Activated T-cell treated with anti-CD3 and anti-CD28 coated beads, Interleukin-2, amount 50 U/mL, for 72 hours (primary cell): ENCODE data around the gene ST3GAL2. TPM values are rescaled to one million over a fixed set of nuclear protein-coding genes. Genes with fewer than 3 reads are reported as not detected.
A peak's percentile ranks its signal among the peaks of the same experiment; 100 is the strongest.

Source experiments
- ATAC-seq, 2 donors: fragments of 150-1000 bp; cut with Tn5 transposase; replicated peaks in 1 of 2; 2 replicates each; pipeline ENCODE4 v1.10.0; 2021; ENCODE audit warnings: moderate library complexity in 2 of 2, mild to moderate bottlenecking in 1 of 2
- DNase-seq, 2 donors: peaks; one replicate each; pipeline ENCODE4 v3.0.0; 2021 to 2022; ENCODE audit warnings: mixed read lengths in 1 of 2
- H3K27ac Mint-ChIP-seq: one replicate; pipeline ENCODE4 v1.8.0; 2022; ENCODE audit warnings: mild to moderate bottlenecking, moderate library complexity, mixed read lengths
- H3K27me3 Mint-ChIP-seq: one replicate; pipeline ENCODE4 v1.8.0; 2022; ENCODE audit warnings: low read depth, mixed read lengths
- H3K36me3 Mint-ChIP-seq, 2 donors: one replicate each; pipeline ENCODE4 v1.8.0; 2022; ENCODE audit warnings: mixed read lengths in 2 of 2, mild to moderate bottlenecking in 1 of 2; ENCODE audit not compliant: insufficient read depth in 2 of 2
- H3K4me1 Mint-ChIP-seq: one replicate; pipeline ENCODE4 v1.8.0; 2022; ENCODE audit warnings: low read depth, mixed read lengths
- H3K4me3 Mint-ChIP-seq, 2 donors: one replicate each; pipeline ENCODE4 v1.8.0; 2022; ENCODE audit warnings: mild to moderate bottlenecking in 2 of 2, mixed read lengths in 2 of 2, moderate library complexity in 2 of 2
- H3K9me3 Mint-ChIP-seq, 2 donors: one replicate each; pipeline ENCODE4 v1.8.0; 2022; ENCODE audit warnings: mixed read lengths in 2 of 2
- total RNA-seq, 2 donors: library from RNA; stranded (reverse); gene quantifications; one replicate each; pipeline ENCODE4 v1.2.3, GENCODE V29; 2022

Gene ST3GAL2
- total RNA-seq, 2 donors from 2014 or later = 15.9 to 18.3 TPM

DNA sequence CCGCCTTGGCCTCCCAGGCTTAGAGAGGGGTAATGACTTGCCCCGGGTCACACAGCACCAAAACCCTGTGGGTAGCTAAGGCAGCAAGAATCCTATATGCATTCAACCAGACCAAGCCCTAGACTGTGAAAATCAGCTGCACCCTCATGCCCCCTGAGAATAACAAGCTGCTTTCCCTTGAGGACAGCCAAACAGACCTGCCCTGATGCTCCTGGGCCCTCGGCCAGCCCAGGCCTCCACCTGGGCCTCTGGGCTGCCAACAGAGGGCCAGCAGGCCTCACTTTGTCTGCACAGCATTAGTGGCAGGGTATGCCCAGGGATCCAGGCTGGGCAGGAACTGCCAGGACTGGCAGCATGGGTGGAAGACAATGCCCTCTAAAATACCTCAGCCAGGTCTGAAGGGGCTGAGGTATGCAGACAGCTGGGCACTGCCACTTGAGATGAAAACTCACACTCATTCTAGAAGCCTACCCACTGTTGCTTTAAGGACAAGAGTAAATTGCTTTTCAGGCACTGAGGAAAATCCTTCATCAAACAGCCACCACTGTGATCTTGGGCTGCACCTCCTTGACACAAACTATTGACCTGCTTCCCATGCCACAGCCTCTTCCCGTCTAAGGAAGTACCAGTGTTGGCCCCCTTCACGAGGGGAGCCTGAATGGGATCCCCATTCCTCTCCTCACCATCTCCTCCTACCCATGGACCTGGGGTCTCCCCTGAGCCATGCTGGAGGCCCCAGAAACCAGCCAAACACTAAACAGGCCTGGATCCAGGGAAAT is 8.8 kb downstream of the ST3GAL2 start:
- peak overlapping the region; percentile 88 for H3K27ac Mint-ChIP-seq
- peaks cover 66% of the 10 kb centered on the region for H3K4me1 Mint-ChIP-seq
- ATAC-seq (peak in 1 of 2 donors; percentile 14), DNase-seq (no peak)
- H3K4me3 Mint-ChIP-seq = peak overlapping the region; percentile 73 to 81
- peaks cover 0 to 5% of the 10 kb centered on the region in 2 donors for H3K36me3 Mint-ChIP-seq
- H3K9me3 Mint-ChIP-seq = no peaks in the 10 kb centered on the region
- H3K27me3 Mint-ChIP-seq = no peaks in the 10 kb centered on the region

DNA sequence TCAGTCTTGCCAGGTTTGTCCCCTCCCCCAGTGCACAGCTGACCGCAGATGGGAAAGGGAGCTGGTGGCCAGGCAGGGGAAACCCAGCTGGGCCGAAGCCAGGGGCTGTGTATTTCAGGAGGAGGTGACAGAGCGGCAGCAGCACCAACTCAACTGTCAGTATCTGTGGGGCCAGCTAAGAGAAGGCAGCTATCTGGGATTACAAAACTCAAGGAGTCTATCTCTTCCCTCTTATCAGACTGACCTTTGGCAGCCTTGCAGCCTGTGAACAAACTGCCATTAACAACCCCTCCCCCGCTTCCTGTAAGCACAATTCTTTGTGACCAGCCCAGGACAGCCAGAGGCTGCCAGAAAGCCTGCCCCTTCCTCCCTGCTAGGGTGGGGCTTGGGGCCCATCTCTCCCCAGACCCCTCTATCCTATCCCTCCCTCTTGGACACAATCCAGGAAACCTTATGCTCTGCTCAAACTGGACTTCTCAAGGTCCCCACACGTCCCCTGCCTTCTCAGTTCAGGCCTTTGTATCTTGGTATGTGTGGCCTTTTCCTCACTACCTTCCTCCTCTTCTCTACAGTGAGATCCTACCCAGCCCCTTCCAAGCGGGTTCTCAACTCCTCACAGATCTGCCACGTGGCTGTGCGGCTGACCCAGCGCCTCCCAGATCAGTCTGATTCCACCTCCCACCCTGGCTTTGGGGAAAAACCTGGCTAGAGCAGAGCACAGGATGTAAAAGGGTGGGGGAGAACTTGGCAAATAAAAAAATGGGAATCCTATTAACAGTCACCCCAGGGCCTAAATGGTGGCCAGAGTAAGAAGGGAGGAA is 10.5 kb downstream of the ST3GAL2 start:
- ATAC-seq (peak; percentile 79 to 86), DNase-seq (peak; percentile 78)
- no peaks in the 10 kb centered on the region for H3K27me3 Mint-ChIP-seq
- H3K9me3 Mint-ChIP-seq = no peaks in the 10 kb centered on the region
- H3K4me3 Mint-ChIP-seq = peak overlapping the region; percentile 54 to 71
- H3K36me3 Mint-ChIP-seq = peaks cover 0 to 5% of the 10 kb centered on the region in 2 donors
- peaks cover 57% of the 10 kb centered on the region for H3K4me1 Mint-ChIP-seq
- peak overlapping the region; percentile 29 for H3K27ac Mint-ChIP-seq

DNA sequence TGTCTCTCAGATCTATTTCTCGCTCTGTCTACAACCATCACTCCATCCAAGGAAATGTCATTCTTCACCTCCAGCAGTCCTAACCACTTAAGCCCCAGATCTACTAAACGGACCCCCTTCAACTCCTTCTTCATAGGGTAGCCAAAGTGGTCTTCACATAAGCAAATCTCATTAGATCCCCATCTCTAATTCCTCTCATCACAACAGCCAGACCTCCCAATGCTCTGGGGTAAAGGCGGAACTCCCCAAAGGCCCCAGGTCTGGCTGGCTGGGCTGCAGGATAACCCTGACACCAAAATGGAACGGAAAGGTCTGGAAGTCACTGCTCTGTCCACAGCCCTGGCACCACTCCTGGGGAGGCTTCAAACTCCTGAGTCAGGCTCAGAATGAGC is 11.1 kb downstream of the ST3GAL2 start:
- Mint-ChIP-seq H3K27me3 (no peaks in the 10 kb centered on the region), H3K27ac (peak overlapping the region; percentile 29), H3K4me3 (peak overlapping the region; percentile 54 to 71), H3K9me3 (no peaks in the 10 kb centered on the region), H3K36me3 (peaks cover 0 to 5% of the 10 kb centered on the region in 2 donors), H3K4me1 (peaks cover 51% of the 10 kb centered on the region)
- DNase-seq (no peak), ATAC-seq (no peak)

DNA sequence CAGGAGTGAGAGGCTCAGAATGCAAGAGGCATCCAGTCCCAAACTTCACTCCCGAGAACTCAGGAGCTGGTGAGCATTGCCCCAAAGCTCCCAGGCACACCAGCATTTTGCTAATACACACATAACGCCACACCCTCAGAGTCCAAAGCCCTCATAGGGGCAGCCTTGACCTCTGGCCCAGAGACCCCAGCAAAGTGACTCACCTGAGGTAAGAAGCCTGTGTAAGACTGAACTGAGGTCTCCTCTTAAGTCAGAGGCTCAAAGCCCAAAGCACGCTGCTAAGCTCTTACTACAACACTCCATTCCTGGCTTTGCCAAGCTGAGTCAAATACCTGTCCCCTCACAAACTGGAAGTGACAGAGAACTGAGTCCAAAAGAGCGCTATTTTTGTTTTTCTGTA is 16.4 kb downstream of the ST3GAL2 start:
- Mint-ChIP-seq H3K27ac (no peak overlapping the region), H3K9me3 (no peaks in the 10 kb centered on the region), H3K4me1 (peaks cover 30% of the 10 kb centered on the region)

DNA sequence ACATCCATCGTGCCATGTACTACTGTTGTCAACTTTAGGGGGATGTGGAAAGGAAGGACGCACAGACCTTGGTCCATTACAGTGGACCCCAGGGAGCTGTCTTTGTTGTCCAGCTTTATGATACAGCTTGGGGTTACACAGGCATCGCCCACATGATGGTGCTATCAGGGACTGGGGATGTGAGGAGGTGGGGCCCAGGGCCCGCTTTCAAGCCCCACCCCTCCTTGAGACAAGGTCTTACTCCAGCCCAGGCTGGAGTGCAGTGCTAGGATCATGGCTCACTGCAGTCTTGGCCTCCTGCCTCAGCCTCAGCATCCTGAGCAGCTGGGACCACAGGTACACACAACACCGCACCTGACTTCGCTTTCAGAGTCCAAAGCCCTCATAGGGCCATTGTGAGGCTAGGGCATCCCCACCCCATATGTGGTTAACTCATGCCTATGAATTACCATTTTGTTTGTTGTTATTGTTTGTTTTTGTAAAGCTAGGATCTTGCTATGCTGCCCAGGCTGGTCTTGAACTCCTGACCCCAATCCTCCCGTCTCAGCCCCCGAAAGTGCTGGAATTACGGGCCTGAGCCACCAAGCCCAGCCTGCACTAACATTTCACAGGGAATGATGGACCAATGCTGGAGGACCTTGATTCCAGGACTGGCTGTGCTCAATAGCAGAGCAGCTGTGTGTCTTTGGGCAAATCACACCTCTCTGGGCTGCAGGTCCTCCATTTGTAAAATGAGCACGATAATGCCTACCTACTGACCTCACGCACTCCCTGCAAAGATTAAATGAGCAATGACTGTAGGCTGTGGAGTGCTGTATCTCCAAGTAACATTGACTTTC is 17.2 kb downstream of the ST3GAL2 start:
- Mint-ChIP-seq H3K27ac (no peak overlapping the region), H3K27me3 (no peaks in the 10 kb centered on the region), H3K36me3 (peaks cover 0 to 3% of the 10 kb centered on the region in 2 donors), H3K9me3 (no peaks in the 10 kb centered on the region), H3K4me1 (peaks cover 31% of the 10 kb centered on the region), H3K4me3 (no peak overlapping the region)
- no peak for ATAC-seq
- no peak for DNase-seq

More for the DNA sequence above, 16.4 kb downstream of the ST3GAL2 start:
- Mint-ChIP-seq H3K27me3 (no peaks in the 10 kb centered on the region), H3K36me3 (peaks cover 0 to 3% of the 10 kb centered on the region in 2 donors), H3K4me3 (no peak overlapping the region)
- DNase-seq = no peak
- no peak for ATAC-seq

DNA sequence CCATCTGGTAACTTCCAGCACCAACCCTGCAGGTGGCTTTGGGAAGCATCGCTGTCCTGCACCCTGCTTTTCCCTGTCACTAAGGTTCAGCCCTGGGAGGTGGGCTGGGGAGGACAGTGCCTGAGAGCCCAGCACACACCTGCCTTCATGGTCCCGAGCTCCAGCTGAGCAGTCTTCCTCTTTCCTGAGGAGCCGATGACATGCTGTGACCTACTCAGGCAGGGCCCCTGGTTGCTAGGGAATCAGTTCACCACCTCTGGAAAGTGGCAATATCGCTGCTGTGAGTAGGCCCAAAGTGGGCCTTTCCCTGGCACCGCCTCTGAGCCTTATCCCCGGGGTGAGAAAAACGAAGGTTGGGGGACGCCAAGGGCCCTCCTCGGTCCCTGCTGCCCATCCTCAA is 17.9 kb downstream of the ST3GAL2 start:
- Mint-ChIP-seq H3K9me3 (no peaks in the 10 kb centered on the region), H3K4me3 (no peak overlapping the region), H3K27me3 (no peaks in the 10 kb centered on the region), H3K36me3 (peaks cover 0 to 3% of the 10 kb centered on the region in 2 donors), H3K4me1 (peaks cover 31% of the 10 kb centered on the region), H3K27ac (no peak overlapping the region)
- DNase-seq (no peak), ATAC-seq (no peak)

DNA sequence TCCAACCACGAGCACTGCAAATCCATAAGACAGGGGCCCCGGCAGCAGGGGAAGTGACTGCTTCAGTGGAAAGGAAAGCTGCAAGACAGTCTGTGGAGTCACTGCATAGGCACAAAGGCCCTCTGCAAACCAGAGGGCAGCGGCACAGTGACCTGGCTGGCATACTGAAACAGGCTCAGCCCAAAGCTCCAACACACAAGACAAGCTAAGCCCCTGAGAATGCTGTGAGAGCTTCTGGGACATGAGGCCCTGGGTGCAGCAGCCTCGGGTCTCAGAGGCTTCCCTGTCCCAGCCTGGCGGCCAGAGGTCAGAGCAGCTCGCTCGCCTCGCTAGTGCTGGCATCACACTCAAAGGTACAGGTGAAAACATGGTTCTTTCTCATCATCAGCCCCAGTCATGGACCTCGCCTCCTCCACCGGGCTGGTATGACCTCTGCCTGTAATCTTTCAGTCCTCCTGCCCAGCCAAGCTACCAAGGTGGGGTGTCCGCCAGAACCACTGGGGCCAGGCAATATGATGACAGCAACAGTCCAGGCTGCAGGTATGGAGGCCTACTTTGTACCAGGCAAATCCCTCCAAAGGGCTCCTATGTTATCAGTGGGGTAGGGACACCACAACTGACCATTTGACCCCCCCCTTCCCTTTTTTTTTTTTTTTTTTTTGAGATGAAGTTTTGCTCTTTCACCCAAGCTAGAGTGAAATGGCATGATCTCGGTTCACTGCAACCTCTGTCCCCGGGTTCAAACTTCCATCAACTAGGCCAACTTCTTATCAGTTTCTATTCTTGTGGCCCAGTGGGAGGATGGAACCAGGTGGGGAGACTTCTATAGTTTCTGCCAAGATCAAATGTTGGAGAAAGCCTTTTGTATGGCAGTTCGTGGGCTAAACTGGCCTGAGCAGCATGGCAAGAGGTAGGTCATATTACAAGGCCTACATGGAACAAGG is 19.2 kb downstream of the ST3GAL2 start:
- peak in 1 of 2 donors; percentile 33 for ATAC-seq
- DNase-seq = no peak
- Mint-ChIP-seq H3K9me3 (no peaks in the 10 kb centered on the region), H3K27ac (no peak overlapping the region), H3K4me3 (peak overlapping the region in 1 of 2 donors; percentile 68), H3K36me3 (no peaks in the 10 kb centered on the region), H3K27me3 (no peaks in the 10 kb centered on the region), H3K4me1 (peaks cover 31% of the 10 kb centered on the region)

DNA sequence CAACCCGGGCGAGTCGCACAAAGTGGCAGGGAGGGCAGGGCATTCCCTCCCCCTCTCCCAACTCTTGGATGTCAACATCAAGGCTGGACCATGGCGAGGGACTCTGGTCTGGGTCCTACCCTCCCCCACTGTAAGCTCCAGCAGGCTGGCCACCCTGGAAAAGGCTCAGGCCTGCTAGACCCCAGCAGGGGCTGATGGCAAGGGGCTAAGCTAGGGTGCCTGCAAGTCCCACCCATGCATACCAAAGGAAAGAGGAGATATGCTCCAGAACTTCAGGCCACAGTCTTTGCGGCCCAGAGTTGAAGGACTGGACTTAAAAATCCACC is 19.9 kb downstream of the ST3GAL2 start:
- Mint-ChIP-seq H3K4me1 (peaks cover 31% of the 10 kb centered on the region), H3K36me3 (no peaks in the 10 kb centered on the region), H3K27me3 (no peaks in the 10 kb centered on the region), H3K27ac (no peak overlapping the region), H3K9me3 (no peaks in the 10 kb centered on the region), H3K4me3 (peak overlapping the region; percentile 40 to 68)
- ATAC-seq = peak in 1 of 2 donors; percentile 16
- DNase-seq = no peak

DNA sequence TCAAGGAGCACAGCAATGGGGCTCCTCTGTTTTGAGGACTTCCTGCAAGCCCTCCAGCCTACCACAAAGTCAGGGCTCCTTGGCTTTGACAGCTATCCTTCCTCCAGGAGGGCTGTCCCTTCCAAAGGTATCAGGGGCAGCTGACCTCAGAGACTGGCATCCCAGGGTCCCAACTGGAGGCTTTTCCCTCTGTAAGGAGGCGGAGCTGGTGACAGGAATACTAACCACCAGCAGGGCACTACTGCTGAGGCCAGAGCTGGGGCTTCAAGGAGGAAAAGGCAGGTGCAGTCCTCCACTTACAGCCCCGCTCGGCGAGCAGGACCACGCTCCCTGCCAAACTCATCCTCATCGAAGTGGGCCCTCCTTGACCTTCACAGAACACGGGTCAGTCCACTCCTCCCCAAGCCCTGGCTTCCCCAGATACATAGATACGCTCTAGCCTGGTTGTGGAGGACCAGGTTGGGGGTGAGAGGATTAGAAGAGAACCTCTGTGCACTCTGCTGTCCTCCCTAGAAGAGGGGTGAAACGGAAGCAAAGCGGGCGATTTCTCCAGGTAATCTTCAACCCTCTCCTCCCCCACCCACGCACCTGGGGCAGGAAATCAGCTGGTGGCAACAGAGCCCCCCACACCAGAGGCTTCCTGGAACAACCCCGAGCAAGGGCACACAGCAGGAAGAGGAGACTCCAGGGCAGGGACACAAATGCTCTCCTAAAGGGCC is 20.5 kb downstream of the ST3GAL2 start:
- H3K4me1 Mint-ChIP-seq = peaks cover 31% of the 10 kb centered on the region
- peak overlapping the region; percentile 40 to 68 for H3K4me3 Mint-ChIP-seq
- no peaks in the 10 kb centered on the region for H3K36me3 Mint-ChIP-seq
- ATAC-seq (peak; percentile 30 to 57), DNase-seq (peak in 1 of 2 donors; percentile 39)
- H3K27ac Mint-ChIP-seq = no peak overlapping the region
- H3K9me3 Mint-ChIP-seq = no peaks in the 10 kb centered on the region
- H3K27me3 Mint-ChIP-seq = no peaks in the 10 kb centered on the region

DNA sequence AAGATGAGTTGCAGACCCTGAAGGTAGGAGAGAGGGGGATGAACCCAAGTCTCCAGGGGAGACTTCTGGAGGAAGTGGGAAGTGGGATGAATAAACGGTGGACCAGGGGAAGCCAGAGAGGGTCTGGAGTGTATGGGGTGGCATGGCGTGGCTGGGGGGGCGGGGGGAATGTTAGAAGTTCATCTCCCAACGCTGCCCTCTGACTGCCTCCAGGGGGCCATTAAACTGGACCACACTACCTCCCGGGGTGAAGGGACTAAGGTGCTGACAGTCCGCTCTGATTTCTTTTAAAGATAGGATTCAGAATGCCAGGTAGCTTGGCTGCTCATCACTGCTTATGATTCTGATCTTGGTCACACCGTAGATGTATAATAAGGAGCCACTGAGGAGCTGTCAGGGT is 21.2 kb downstream of the ST3GAL2 start:
- no peak for DNase-seq

DNA sequence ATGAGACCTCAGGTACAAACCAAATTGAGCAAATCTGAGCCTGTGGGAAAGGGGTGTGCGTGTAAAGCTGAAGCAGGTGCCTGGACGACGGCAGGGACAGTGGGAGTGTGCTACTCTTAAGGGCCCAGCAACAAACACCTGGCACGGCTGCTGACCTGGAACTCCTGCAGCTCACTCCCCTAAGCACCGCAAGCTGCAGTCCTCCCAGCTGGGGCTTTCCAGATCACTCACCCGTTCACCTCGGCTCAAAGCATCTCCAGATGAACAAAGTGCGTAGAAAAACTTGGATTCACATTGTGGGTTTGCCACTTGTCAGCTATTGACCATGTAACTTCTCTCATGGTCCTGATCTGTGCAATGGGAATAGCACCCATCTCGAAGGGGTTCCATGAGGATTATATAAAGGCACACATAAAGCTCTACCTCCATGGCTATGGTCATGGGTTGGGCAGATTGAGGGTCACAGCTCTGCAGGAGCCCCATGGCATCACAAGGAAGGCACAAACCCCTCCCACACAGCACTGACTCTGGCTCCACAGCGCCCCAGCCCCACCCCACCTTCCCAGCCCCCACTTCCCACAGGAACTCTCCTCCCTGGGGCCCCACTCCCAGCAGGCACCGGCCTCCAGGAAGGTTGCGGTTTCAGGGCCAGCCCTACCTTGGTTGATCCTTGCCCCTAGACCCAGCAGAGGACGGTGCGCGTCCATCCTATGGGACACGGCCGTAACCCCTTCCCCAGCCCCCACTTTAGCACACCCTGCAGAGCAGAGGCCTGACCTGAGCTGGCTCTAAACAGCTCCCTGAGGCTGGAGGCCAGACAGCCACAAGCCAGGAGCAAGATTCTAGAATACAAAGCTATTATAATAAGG is 21.9 kb downstream of the ST3GAL2 start:
- Mint-ChIP-seq H3K4me3 (no peak overlapping the region), H3K9me3 (no peaks in the 10 kb centered on the region), H3K27ac (peak overlapping the region; percentile 27), H3K4me1 (peaks cover 31% of the 10 kb centered on the region), H3K36me3 (no peaks in the 10 kb centered on the region), H3K27me3 (no peaks in the 10 kb centered on the region)
- ATAC-seq (no peak), DNase-seq (no peak)

More for the DNA sequence above, 21.2 kb downstream of the ST3GAL2 start:
- Mint-ChIP-seq H3K27me3 (no peaks in the 10 kb centered on the region), H3K4me3 (no peak overlapping the region), H3K27ac (no peak overlapping the region), H3K4me1 (peaks cover 31% of the 10 kb centered on the region), H3K9me3 (no peaks in the 10 kb centered on the region), H3K36me3 (no peaks in the 10 kb centered on the region)
- ATAC-seq = no peak
